OCI-LY1 (cell line): ENCODE measurements around the gene IGF2BP2.

ENCODE experiments used
- H2AFZ ChIP-seq: fragments of 200-600 bp; sonication (generic), shearing (Covaris generic); 2 replicates; pipeline ENCODE4 v1.6.0; 2014; ENCODE audit warnings: antibody characterized with exemption, mild to moderate bottlenecking, low read length
- H3F3A ChIP-seq: fragments of 200-600 bp; sonication (generic), shearing (Covaris generic); 2 replicates; pipeline ENCODE4 v1.6.0; 2014; ENCODE audit warnings: mild to moderate bottlenecking, antibody characterized with exemption, low read length, moderate library complexity; ENCODE audit not compliant: insufficient read depth
- H3K27ac ChIP-seq: fragments of 200-600 bp; sonication (generic); 2 replicates; pipeline ENCODE4 v1.5.1; 2014; ENCODE audit warnings: low read length, mixed run types, mild to moderate bottlenecking, low read depth; ENCODE audit not compliant: poor library complexity, severe bottlenecking
- H3K27me3 ChIP-seq: fragments of 200-600 bp; sonication (generic); 2 replicates; pipeline ENCODE4 v1.6.0; 2014; ENCODE audit warnings: antibody characterized with exemption, mild to moderate bottlenecking, low read length, moderate library complexity; ENCODE audit not compliant: insufficient read depth
- H3K36me3 ChIP-seq: fragments of 200-600 bp; sonication (generic); 2 replicates; pipeline ENCODE4 v1.6.1; 2014; ENCODE audit warnings: mild to moderate bottlenecking, antibody characterized with exemption, low read length, moderate library complexity, mixed read lengths; ENCODE audit not compliant: insufficient read depth
- H3K4me1 ChIP-seq: fragments of 200-600 bp; sonication (generic); 2 replicates; pipeline ENCODE4 v1.5.1; 2014; ENCODE audit warnings: mild to moderate bottlenecking, low read length, moderate library complexity; ENCODE audit not compliant: insufficient read depth, severe bottlenecking
- H3K4me2 ChIP-seq: fragments of 200-600 bp; sonication (generic), shearing (Covaris generic); 2 replicates; pipeline ENCODE4 v1.6.1; 2014; ENCODE audit warnings: low read length
- H3K4me3 ChIP-seq: fragments of 200-600 bp; sonication (generic); 2 replicates; pipeline ENCODE4 v1.5.1; 2014; ENCODE audit warnings: low read length, low read depth, mild to moderate bottlenecking, mixed read lengths; ENCODE audit not compliant: poor library complexity, severe bottlenecking
- H3K79me2 ChIP-seq: fragments of 200-600 bp; shearing (Covaris generic); 2 replicates; pipeline ENCODE4 v1.6.1; 2016; ENCODE audit warnings: mixed run types, low read length, mixed read lengths; ENCODE audit not compliant: insufficient read depth
- H3K9ac ChIP-seq: fragments of 200-600 bp; sonication (generic), shearing (Covaris generic); 2 replicates; pipeline ENCODE4 v1.6.1; 2014; ENCODE audit warnings: mild to moderate bottlenecking, low read length, mixed read lengths
- H3K9me2 ChIP-seq: fragments of 200-600 bp; sonication (generic), shearing (Covaris generic); 2 replicates; pipeline ENCODE4 v1.6.1; 2014; ENCODE audit warnings: low read depth, mild to moderate bottlenecking, low read length, mixed read lengths
- H3K9me3 ChIP-seq: fragments of 200-600 bp; shearing (Covaris generic); 2 replicates; pipeline ENCODE4 v1.6.1; 2014; ENCODE audit warnings: low read length, mixed read lengths
- H4K20me1 ChIP-seq: fragments of 200-600 bp; sonication (generic), shearing (Covaris generic); 2 replicates; pipeline ENCODE4 v1.6.0; 2016; ENCODE audit warnings: mild to moderate bottlenecking, low read length; ENCODE audit not compliant: insufficient read depth
- EZH2 ChIP-seq: fragments of 200-600 bp; sonication (generic), shearing (Covaris generic); IDR thresholded peaks from 2 replicates; pipeline ENCODE4 v1.8.0; 2017; ENCODE audit warnings: borderline replicate concordance, mixed run types, mild to moderate bottlenecking, antibody characterized with exemption, low read length, moderate library complexity, mixed read lengths
- TF ChIP-seq, protein P1 (sequence below): fragments of 200-600 bp; sonication (generic), shearing (Covaris generic); IDR thresholded peaks from 2 replicates; pipeline ENCODE4 v1.5.1; 2017; ENCODE audit warnings: mild to moderate bottlenecking, antibody characterized with exemption, low read length, moderate library complexity, mixed read lengths

Gene IGF2BP2

DNA sequence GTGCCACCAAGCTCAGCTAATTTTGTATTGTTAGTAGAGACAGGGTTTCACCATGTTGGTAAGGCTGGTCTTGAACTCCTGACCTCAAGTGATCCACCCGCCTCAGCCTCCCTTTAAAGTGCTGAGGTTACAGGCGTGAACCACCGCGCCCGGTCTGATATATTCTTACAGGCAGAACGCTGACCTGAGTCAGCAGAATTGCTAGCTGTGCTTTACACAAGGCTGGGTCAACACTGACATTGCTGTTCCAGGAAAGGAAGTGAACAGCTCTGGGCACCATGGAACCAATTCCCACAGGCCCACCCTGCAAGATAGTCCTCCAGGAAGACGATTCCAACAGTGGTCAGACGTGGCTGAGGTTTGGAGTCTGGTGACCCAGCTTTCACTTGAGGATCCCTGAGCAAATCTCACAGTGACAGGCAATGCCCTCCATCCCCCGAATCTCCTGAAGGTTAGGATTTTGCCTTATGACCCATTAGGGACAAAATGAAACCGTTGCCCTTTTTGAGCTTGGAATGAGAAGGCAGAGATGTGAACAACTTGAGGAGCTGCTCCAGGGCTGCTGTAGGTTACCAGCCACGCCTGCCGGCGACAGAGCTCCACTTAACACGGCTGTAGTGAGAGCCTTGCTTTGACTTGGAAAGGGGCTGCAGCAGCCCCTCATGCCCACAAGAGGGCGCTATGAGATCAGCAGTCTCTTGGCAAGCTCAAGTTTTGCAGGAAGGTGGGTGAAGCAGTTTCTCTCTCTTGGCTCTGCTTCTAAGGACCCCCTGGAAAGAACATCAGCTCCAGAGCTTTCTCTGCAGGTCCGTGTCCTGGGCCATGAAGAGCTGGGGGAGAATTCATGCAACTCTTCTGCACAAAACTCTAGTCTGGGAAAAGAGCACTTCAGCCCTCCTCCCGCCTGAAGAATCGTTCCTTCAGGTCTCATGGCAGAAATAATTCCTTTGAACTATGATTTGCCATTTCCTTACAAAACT lies 164.6 kb downstream of the IGF2BP2 start:
- H3K9ac ChIP-seq, result no peak overlapping the region
- H3K9me2 ChIP-seq, result no peaks in the 10 kb centered on the region
- H3K4me3 ChIP-seq, result no peak overlapping the region
- no peak overlapping the region for H3K27ac ChIP-seq
- no peak overlapping the region for H3K4me2 ChIP-seq
- no peaks in the 10 kb centered on the region for H3K27me3 ChIP-seq
- H3K4me1 ChIP-seq, result no peaks in the 10 kb centered on the region
- H2AFZ ChIP-seq, result no peak overlapping the region
- TF ChIP-seq EZH2, result no peak
- TF ChIP-seq, protein P1, sequence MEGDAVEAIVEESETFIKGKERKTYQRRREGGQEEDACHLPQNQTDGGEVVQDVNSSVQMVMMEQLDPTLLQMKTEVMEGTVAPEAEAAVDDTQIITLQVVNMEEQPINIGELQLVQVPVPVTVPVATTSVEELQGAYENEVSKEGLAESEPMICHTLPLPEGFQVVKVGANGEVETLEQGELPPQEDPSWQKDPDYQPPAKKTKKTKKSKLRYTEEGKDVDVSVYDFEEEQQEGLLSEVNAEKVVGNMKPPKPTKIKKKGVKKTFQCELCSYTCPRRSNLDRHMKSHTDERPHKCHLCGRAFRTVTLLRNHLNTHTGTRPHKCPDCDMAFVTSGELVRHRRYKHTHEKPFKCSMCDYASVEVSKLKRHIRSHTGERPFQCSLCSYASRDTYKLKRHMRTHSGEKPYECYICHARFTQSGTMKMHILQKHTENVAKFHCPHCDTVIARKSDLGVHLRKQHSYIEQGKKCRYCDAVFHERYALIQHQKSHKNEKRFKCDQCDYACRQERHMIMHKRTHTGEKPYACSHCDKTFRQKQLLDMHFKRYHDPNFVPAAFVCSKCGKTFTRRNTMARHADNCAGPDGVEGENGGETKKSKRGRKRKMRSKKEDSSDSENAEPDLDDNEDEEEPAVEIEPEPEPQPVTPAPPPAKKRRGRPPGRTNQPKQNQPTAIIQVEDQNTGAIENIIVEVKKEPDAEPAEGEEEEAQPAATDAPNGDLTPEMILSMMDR, result peak; percentile 99
- H3K9me3 ChIP-seq, result no peaks in the 10 kb centered on the region
- H3K36me3 ChIP-seq, result no peaks in the 10 kb centered on the region
- H3F3A ChIP-seq, result no peaks in the 10 kb centered on the region
- no peaks in the 10 kb centered on the region for H3K79me2 ChIP-seq
- no peaks in the 10 kb centered on the region for H4K20me1 ChIP-seq

DNA sequence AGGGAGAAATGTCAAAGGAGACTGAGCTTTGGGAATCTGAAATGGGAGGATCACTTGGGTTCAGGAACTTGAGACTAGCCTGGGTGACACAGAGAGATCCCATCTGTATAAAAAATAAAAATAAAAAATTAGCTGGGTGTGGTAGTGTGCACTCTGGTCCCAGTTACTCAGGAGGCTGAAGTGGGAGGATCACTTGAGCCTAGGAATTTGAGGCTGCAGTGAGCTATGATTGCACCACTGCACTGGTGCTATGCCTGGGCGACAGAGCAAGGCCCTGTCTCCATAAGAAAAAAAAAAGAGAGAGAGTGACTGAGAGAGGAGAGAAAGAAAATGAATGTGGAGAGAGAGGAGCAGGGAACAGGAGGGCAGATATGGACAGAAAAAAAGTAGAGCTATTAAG lies 165.9 kb downstream of the IGF2BP2 start:
- H2AFZ ChIP-seq, result no peak overlapping the region
- H3K79me2 ChIP-seq, result no peaks in the 10 kb centered on the region
- no peak overlapping the region for H3K27ac ChIP-seq
- H3F3A ChIP-seq, result no peaks in the 10 kb centered on the region
- H3K9me3 ChIP-seq, result no peaks in the 10 kb centered on the region
- no peak for TF ChIP-seq EZH2
- no peak overlapping the region for H3K9ac ChIP-seq
- H3K4me2 ChIP-seq, result no peak overlapping the region
- no peaks in the 10 kb centered on the region for H3K36me3 ChIP-seq
- no peaks in the 10 kb centered on the region for H3K27me3 ChIP-seq
- H3K9me2 ChIP-seq, result no peaks in the 10 kb centered on the region
- no peaks in the 10 kb centered on the region for H4K20me1 ChIP-seq
- H3K4me1 ChIP-seq, result no peaks in the 10 kb centered on the region
- H3K4me3 ChIP-seq, result no peak overlapping the region

DNA sequence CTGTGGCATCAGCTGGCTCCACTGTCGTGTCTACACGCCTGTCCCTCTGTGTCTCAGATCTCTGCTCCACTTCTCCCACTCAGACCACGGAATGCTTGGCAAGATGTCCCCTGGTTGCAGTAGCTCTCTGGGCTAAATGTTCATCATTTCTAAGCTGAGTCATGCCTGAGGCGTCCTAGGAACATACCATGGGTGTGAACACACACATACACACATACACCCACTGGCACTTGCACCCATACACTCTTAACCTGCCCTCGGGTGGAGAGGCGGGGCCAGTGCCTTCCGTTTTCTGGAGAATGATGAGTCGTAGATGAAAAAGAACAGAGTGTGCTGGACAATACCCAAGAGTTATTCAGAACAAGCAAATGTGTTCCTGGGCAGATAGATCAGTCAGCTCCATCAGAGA lies 166.3 kb downstream of the IGF2BP2 start:
- H3K9ac ChIP-seq, result no peak overlapping the region
- H3K79me2 ChIP-seq, result no peaks in the 10 kb centered on the region
- no peaks in the 10 kb centered on the region for H3K4me1 ChIP-seq
- H3F3A ChIP-seq, result no peaks in the 10 kb centered on the region
- H3K27me3 ChIP-seq, result no peaks in the 10 kb centered on the region
- no peaks in the 10 kb centered on the region for H4K20me1 ChIP-seq
- H3K27ac ChIP-seq, result no peak overlapping the region
- no peaks in the 10 kb centered on the region for H3K9me3 ChIP-seq
- H3K9me2 ChIP-seq, result no peaks in the 10 kb centered on the region
- no peak overlapping the region for H3K4me3 ChIP-seq
- TF ChIP-seq EZH2, result no peak
- no peak overlapping the region for H3K4me2 ChIP-seq
- no peak overlapping the region for H2AFZ ChIP-seq
- H3K36me3 ChIP-seq, result no peaks in the 10 kb centered on the region

DNA sequence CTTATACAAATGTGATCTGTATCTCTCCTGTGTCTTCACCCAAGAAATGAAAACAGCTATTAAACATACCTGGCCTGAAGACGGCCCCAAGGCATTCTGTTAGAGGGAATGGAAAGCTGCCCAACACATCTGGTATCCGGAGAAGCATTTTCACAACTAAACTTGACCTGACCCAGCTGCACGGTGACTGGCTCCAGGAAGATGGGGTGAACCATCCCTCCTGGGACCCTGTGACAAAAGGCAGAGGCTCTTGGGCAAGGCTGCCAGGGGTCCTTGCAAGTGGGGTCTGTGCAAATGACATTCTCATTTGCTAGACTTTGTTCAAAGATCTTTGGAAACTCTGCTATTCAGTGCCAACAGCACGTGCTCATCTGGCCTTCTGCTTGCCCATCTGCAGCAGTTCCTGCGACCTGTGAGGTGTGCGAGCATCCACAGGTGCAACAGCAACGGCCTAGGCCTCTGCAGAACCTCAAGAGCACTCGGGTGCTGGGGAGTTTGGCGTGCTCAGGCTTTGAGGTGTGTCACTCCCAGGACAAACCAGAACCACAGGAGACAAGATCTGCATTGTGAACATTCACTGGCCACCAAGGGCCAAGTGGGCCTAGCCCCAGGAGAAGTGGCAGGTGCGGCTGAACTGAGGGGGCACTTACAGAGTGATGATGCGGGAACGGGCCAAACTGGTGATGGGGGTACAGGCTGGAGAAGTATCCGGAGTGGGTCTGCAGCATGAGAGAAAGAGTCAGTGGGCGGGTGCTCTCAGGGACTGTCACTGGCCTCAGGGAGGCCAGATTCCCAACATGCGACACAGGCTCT lies 166.9 kb downstream of the IGF2BP2 start:
- no peak overlapping the region for H3K27ac ChIP-seq
- H3K9me2 ChIP-seq, result no peaks in the 10 kb centered on the region
- no peak overlapping the region for H2AFZ ChIP-seq
- no peaks in the 10 kb centered on the region for H3K36me3 ChIP-seq
- H3K79me2 ChIP-seq, result no peaks in the 10 kb centered on the region
- H3K9ac ChIP-seq, result no peak overlapping the region
- no peaks in the 10 kb centered on the region for H3K4me1 ChIP-seq
- H3K4me3 ChIP-seq, result no peak overlapping the region
- no peaks in the 10 kb centered on the region for H4K20me1 ChIP-seq
- no peaks in the 10 kb centered on the region for H3F3A ChIP-seq
- H3K9me3 ChIP-seq, result no peaks in the 10 kb centered on the region
- H3K4me2 ChIP-seq, result no peak overlapping the region
- no peaks in the 10 kb centered on the region for H3K27me3 ChIP-seq
- no peak for TF ChIP-seq EZH2
- TF ChIP-seq, protein P1, result no peak
